Activated CD4-positive, CD25-positive, alpha-beta regulatory T cell treated with anti-CD3 and anti-CD28 coated beads, Interleukin-2, amount 50 U/mL, for 16 hours (primary cell): ENCODE results near the gene TBX1.
"Not testable (repeated sequence)": the region's sequence is repeated elsewhere in the genome, so short reads cannot be mapped to it uniquely, and the experiment has no call there.

Experiments used
- DNase-seq: peaks from one replicate; pipeline ENCODE4 v3.0.0-alpha.2; 2020; ENCODE audit warnings: low read depth, low spot score

Gene TBX1

GRCh38 chr22:19723232-19723982 lies 37.2 kb upstream of the TBX1 start, which contains the start of gene GP1BB:
TSS of gene GP1BB (plus strand) at chr22:19723539. CDS start at chr22:19723570, 31 bp downstream.
- DNase-seq = no peak

GRCh38 chr22:19723983-19724827 lies 36.4 kb upstream of the TBX1 start:
- no peak for DNase-seq

GRCh38 chr22:19724927-19725661 lies 35.5 kb upstream of the TBX1 start:
- DNase-seq = no peak

GRCh38 chr22:19726064-19726788 lies 34.4 kb upstream of the TBX1 start:
- DNase-seq = not testable (repeated sequence)

GRCh38 chr22:19727310-19728150 lies 33.0 kb upstream of the TBX1 start:
- DNase-seq = no peak

- DNase-seq = no peak
Observed at GRCh38 chr22:19728271-19728670, 32.3 kb upstream of the TBX1 start.

- DNase-seq = no peak
Observed at GRCh38 chr22:19728836-19729235, 31.7 kb upstream of the TBX1 start.

GRCh38 chr22:19729507-19729906 lies 31.1 kb upstream of the TBX1 start:
- DNase-seq = no peak

DNA sequence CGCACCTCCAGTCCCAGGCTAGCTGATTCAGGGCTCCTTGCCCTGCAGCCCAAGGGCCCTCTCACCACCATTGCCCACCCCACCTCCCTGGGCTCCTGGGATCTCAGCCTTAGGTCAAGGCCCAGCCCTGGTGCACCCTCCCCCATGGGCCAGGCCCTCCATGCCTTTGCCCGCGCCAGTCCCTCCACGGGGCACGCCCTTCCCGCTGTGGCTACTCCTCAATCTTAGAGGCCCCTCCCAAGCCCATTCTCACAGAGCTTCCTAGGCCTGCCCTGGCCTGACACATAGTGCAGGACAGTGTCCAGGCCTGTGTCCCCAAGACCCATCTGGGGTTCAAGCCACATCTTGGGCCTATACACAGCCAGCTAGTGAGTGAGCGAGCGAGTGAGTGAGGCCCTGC lies 30.4 kb upstream of the TBX1 start:
- DNase-seq = no peak

DNA sequence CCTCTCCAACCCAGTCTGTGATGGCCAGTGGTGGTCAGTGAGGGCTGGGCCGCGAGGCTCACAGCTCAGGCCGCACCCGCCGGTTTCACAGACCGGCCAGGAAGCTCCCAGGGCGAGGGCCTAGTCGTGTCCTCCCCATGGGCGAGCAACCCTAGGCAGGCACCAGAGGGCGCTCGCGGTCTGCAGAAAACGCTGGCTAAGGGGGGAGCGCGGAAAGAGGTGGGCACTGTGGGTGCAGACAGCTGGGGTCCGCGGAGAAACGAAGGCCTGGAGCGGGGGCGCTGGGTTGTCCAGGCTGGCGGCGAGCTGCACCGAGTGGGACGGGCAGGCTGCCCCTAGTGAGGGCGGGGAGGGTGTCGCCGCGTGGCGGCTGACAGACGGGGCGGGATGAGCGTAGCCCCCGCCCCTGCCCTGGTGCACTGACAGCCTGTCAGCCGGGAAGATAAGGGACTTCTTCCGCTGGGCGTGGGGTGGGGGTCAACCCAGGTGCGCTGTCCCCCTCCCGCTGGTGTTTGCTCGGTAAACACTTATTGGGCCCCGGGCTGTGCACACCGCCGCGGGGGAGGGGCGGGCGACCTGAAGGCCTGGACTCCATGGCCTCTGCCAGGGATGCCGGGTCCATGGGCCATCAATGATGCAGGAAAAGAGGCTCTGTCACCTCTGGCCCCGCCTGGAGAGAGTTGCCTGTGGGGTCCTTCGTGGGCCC lies 29.8 kb upstream of the TBX1 start:
- peak; percentile 65 for DNase-seq

DNA sequence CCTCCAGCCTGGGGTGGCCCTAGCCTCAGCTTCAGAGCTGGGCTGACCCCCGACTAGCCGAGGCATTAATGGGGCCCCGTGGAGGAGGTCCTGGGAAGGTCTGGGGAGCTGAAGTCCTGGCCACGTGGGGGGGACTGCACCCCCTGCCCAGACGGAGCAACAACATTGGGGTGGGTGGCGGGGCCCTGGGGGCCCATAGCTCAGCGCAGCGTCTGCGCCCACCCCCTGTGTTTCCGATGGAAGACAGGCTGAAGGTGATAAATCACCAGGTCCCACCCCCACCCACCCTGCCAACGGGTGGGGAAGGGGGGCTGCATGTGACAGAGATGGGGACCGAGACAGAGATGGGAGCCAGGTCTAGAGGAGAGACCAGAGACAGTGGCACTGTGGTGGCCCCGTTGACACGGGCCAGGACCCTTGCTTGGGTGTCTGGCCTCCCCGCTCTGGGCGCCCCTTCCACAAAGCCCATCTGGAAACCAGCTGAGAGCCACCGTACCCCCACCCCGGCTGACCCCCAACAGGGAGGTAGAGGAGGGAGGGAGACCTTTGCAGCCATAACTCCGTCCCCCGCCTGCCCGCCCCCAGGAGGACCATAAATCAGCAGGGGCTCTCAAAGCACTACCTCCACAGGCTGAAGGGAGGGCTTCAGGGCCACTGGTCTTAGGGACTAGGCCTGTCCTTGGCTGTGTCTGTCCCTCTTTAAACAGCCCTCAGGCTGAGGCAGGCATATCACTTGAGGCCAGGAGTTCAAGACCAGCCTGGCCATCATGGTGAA lies 29.0 kb upstream of the TBX1 start:
- DNase-seq = no peak

- no peak for DNase-seq
Observed at GRCh38 chr22:19732403-19733113, 28.0 kb upstream of the TBX1 start.

- no peak for DNase-seq
Observed at GRCh38 chr22:19733755-19734154, 26.8 kb upstream of the TBX1 start.

DNA sequence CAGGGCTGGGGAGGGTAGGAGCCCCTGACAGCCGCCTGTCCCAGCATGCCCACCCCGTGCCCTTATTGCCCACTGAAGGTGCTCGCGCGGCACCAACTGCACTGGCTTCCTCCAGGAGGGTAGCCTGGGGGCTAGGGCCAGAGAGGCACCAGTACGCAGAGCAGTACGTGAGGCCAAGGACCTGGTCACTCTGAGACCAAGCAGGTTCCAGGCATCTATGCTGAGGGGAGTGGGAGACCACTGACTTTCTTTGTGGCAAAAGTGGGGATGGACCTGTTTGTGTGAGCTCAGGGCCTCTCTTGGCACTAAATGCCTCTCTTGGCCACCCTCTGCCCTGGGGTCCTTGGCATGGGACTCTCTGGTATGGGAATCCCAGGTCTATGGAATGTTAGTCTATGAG lies 26.4 kb upstream of the TBX1 start:
- DNase-seq = no peak

GRCh38 chr22:19734837-19735382 lies 25.7 kb upstream of the TBX1 start:
- no peak for DNase-seq

GRCh38 chr22:19735665-19736510 lies 24.7 kb upstream of the TBX1 start:
- no peak for DNase-seq
